Brain microvascular endothelial cell (primary cell): ENCODE results near the gene CCDC178.

Source experiments
- DNase-seq: peaks from one replicate; pipeline ENCODE4 v3.0.0-alpha.2; 2020
- H3K27ac ChIP-seq: fragments of 250-450 bp; sonication (Bioruptor Pico); 2 replicates; pipeline ENCODE4 v1.5.1; 2020; ENCODE audit warnings: mild to moderate bottlenecking, moderate library complexity
- H3K27me3 ChIP-seq: fragments of 250-450 bp; sonication (Bioruptor Pico); replicated peaks from 2 replicates; pipeline ENCODE4 v1.5.1; 2020; ENCODE audit warnings: mild to moderate bottlenecking
- H3K36me3 ChIP-seq: fragments of 250-450 bp; sonication (Bioruptor Pico); replicated peaks from 2 replicates; pipeline ENCODE4 v1.5.1; 2020; ENCODE audit warnings: mild to moderate bottlenecking
- H3K4me3 ChIP-seq: 2 replicates; pipeline ENCODE4 v1.5.1; 2011; ENCODE audit warnings: low read depth, mild to moderate bottlenecking, control low read depth, low read length, moderate library complexity
- CTCF ChIP-seq: IDR thresholded peaks from 2 replicates; pipeline ENCODE4 v1.5.1; 2011; ENCODE audit warnings: low read depth, mild to moderate bottlenecking, moderate library complexity, low read length, control low read depth, inconsistent platforms; ENCODE audit errors: missing control alignments
- in situ Hi-C: cut with HindIII; loops from 2 replicates; pipeline ENCODE4 v1.10.0; 2017; ENCODE audit warnings: low sequenced_read_pairs, low pct_ligation_motif_present

The CCDC178 gene

GRCh38 chr18:33316146-33316587 is 124.4 kb downstream of the CCDC178 start:
- Histone ChIP-seq H3K27ac (no peak overlapping the region), H3K36me3 (no peaks in the 10 kb centered on the region), H3K27me3 (no peaks in the 10 kb centered on the region), H3K4me3 (no peak overlapping the region)
- DNase-seq, result no peak
- in situ Hi-C loops, result no loop called here
- TF ChIP-seq CTCF, result no peak

GRCh38 chr18:33307520-33307919 is 133.0 kb downstream of the CCDC178 start:
- Histone ChIP-seq H3K27me3 (no peaks in the 10 kb centered on the region), H3K4me3 (no peak overlapping the region), H3K27ac (no peak overlapping the region), H3K36me3 (no peaks in the 10 kb centered on the region)
- no peak for DNase-seq
- no peak for TF ChIP-seq CTCF
- in situ Hi-C loops, result no loop called here

- in situ Hi-C loops, result no loop called here
- no peaks in the 10 kb centered on the region for H3K27me3 ChIP-seq
- no peak for DNase-seq
Measured at GRCh38 chr18:33304277-33304676, 136.2 kb downstream of the CCDC178 start.

GRCh38 chr18:33291539-33291938 is 149.0 kb downstream of the CCDC178 start:
- Histone ChIP-seq H3K36me3 (no peaks in the 10 kb centered on the region), H3K27me3 (no peaks in the 10 kb centered on the region), H3K4me3 (no peak overlapping the region), H3K27ac (no peak overlapping the region)
- in situ Hi-C loops, result no loop called here
- no peak for DNase-seq
- TF ChIP-seq CTCF, result no peak

More at GRCh38 chr18:33304277-33304676, 136.2 kb downstream of the CCDC178 start:
- H3K4me3 ChIP-seq, result no peak overlapping the region
- no peak for TF ChIP-seq CTCF
- H3K36me3 ChIP-seq, result no peaks in the 10 kb centered on the region
- no peak overlapping the region for H3K27ac ChIP-seq

GRCh38 chr18:33288082-33288716 is 152.3 kb downstream of the CCDC178 start:
- no peak for DNase-seq
- Histone ChIP-seq H3K4me3 (no peak overlapping the region), H3K36me3 (no peaks in the 10 kb centered on the region), H3K27ac (no peak overlapping the region), H3K27me3 (no peaks in the 10 kb centered on the region)
- in situ Hi-C loops, result no loop called here
- no peak for TF ChIP-seq CTCF
